Activated CD4-positive, alpha-beta T cell treated with anti-CD3 and anti-CD28 coated beads for 36 hours (primary cell): ENCODE data around the gene GAREM2. TPM values are rescaled to one million over a fixed set of nuclear protein-coding genes. Genes with fewer than 3 reads are reported as not detected.

Source experiments
- ATAC-seq: fragments of 200-7000 bp; cut with Tn5 transposase; one replicate; pipeline ENCODE4 v1.10.0; 2021; ENCODE audit warnings: mild to moderate bottlenecking, moderate library complexity
- CTCF ChIA-PET: fragments of 350-600 bp; sonication (Branson Sonifier 250); formaldehyde crosslinking; loops from one replicate; lab custom pipeline; 2021; ENCODE audit warnings: antibody characterized with exemption; lab: Charles Lee
- POLR2A ChIA-PET: fragments of 350-600 bp; sonication (Branson Sonifier 250); formaldehyde crosslinking; loops from one replicate; lab custom pipeline; 2021; ENCODE audit warnings: antibody characterized with exemption, inconsistent platforms; lab: Charles Lee
- DNase-seq: peaks from one replicate; pipeline ENCODE4 v3.0.0-alpha.2; 2020
- H3K27ac Mint-ChIP-seq: one replicate; pipeline ENCODE4 v1.8.0; 2021; ENCODE audit warnings: mixed read lengths
- H3K27me3 Mint-ChIP-seq: one replicate; pipeline ENCODE4 v1.8.0; 2021; ENCODE audit warnings: mixed read lengths
- H3K36me3 Mint-ChIP-seq: one replicate; pipeline ENCODE4 v1.8.0; 2021; ENCODE audit warnings: low read depth, mixed read lengths
- H3K4me1 Mint-ChIP-seq: one replicate; pipeline ENCODE4 v1.8.0; 2021; ENCODE audit warnings: mixed read lengths
- H3K4me3 Mint-ChIP-seq: one replicate; pipeline ENCODE4 v1.8.0; 2021; ENCODE audit warnings: mild to moderate bottlenecking, moderate library complexity, mixed read lengths
- H3K9me3 Mint-ChIP-seq: one replicate; pipeline ENCODE4 v1.8.0; 2021; ENCODE audit warnings: low read depth, mixed read lengths
- intact Hi-C, 2 experiments: fragments of 100-400 bp; cut with DNase I in 1 of 2; cut with micrococcal nuclease in 1 of 2; formaldehyde crosslinking; loops; one replicate each; pipeline versions ENCODE4 v1.14.2 to v1.15.1; 2022 to 2024; cut with DNase I, micrococcal nuclease
- total RNA-seq, 2 experiments: library from RNA; stranded (reverse); gene quantifications; one replicate each; pipeline ENCODE4 v1.2.3, GENCODE V29; 2021

GAREM2 gene
- total RNA-seq, 2 experiments from 2014 or later: 3.2 to 5.7 TPM

DNA sequence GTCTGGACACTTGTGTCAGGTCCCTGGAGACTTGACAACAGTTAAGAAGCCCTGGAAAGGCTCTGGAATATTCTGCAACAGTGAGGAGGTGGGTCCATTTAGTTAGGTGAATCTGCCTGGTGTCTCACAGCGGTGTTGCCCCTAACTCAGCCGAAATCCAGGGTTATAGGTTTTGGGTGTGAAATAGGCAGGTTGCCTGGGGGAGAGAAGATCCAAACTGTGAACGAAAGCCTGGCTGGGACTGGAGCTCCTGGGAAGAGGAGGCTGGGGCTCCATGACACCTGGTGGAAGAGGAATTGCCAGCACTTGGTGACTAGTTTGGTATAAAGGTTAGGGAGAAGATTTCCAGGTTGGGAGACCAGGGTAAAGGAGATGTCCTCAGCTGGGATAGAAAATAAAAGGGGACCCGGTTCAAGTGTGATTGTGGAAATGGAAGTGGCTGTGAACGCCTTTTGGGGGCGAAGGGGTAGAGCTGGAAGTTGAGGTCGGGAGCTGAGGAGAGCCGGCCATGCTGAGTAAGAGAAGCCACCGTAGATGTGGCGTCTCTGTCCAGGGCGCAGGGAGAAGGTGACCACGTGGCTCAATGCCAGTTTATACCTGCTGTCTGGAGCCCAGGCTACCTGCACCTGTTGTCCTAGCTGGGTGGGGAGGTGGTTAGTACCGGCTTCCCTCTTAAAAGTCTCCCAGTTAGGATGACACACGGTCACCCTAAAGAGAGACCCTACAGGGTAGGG lies 3.0 kb upstream of the GAREM2 start:
- Mint-ChIP-seq H3K27me3 (peaks cover 22% of the 10 kb centered on the region), H3K27ac (no peak overlapping the region), H3K4me3 (no peak overlapping the region), H3K4me1 (peaks cover 5% of the 10 kb centered on the region), H3K9me3 (no peaks in the 10 kb centered on the region), H3K36me3 (peaks cover 2% of the 10 kb centered on the region)
- DNase-seq (no peak), ATAC-seq (no peak)
- intact Hi-C loops: loop anchor here (2.0 to 10.0 kb wide), 4 partner anchors 162 to 299 kb away; partner anchors contain the start of genes ADGRF3 (in 1 of the 2) and SELENOI (in 1 of the 2)
- POLR2A ChIA-PET: no interaction called here
- CTCF ChIA-PET: interaction anchor here (0.6 kb wide), 1 partner anchor 8 kb away, joined by 3 read pairs; no protein-coding TSS in a partner anchor

DNA sequence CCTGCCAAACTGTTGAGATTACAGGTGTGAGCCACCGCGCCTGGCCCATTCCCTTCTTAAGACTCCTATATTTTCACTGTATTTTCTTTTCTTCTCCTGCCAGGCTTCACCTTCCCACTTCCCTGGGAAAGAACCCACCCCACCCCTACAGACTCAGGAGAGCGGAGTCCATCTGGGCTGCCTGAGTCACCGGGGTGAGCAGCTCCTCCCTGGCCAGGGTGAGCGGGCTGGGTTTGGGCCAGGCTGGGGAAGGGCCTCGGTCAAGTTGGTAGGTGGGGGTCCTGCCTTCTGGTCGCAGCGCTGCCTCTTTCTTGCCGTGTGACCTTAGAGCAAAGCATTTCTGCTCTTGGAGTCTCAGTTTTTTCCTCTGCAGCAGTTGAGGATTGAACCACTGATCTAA lies 2.1 kb upstream of the GAREM2 start:
- peaks cover 2% of the 10 kb centered on the region for H3K36me3 Mint-ChIP-seq
- ChIA-PET CTCF (interaction anchor here (0.8 to 4.4 kb wide), 3 partner anchors 15 to 426 kb away, joined by 3 to 19 read pairs (median 3); no protein-coding TSS in a partner anchor), POLR2A (no interaction called here)
- DNase-seq: no peak
- intact Hi-C loops: loop anchor here (1.0 to 10.0 kb wide), 5 partner anchors 160 to 298 kb away; partner anchors contain the start of genes ADGRF3 (in 1 of the 2) and SELENOI (in 1 of the 2)
- peaks cover 5% of the 10 kb centered on the region for H3K4me1 Mint-ChIP-seq
- no peaks in the 10 kb centered on the region for H3K9me3 Mint-ChIP-seq
- H3K4me3 Mint-ChIP-seq: no peak overlapping the region
- no peak for ATAC-seq
- H3K27ac Mint-ChIP-seq: no peak overlapping the region
- H3K27me3 Mint-ChIP-seq: peaks cover 23% of the 10 kb centered on the region

DNA sequence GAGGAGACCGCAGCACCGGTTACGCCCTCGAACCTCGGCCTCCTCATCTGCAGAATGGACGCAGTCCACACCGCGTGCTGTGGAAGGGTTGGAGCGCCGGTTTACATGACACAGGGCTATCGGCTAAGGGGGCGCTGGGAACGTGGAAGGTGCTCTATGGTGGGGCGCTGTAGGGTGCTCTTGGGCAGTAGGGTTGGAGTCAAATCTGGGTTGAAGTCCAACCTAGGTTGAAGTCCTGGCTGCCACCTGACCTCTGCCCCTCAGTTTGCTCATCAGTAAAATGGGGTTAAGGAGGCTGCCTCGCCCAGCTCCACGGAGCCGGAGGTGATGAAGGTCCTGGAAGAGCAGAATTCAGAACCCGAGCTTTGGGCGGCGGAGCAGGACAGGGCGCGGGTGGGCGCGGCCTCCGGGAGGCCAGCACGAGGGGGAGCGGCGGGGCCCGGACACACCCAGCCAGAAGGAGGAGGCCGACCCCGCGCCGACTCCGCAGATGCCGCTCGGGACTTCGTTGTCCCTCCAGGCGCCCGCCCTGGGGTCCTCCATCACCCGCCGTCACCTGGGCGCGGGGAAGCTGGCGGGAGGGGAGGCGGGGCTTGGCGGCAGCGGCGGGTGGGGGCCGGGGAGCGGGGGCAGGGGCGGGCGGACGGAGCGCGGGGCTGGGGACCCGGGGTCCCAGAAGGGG lies 558 bp upstream of the GAREM2 start:
- Mint-ChIP-seq H3K27me3 (peaks cover 26% of the 10 kb centered on the region), H3K36me3 (peaks cover 2% of the 10 kb centered on the region), H3K4me1 (peaks cover 5% of the 10 kb centered on the region), H3K4me3 (peak overlapping the region; percentile 67), H3K9me3 (no peaks in the 10 kb centered on the region), H3K27ac (no peak overlapping the region)
- ATAC-seq (no peak), DNase-seq (no peak)
- ChIA-PET POLR2A (no interaction called here), CTCF (interaction anchor here (0.6 to 4.4 kb wide), 5 partner anchors 13 to 1586 kb away, joined by 3 to 19 read pairs (median 3); no protein-coding TSS in a partner anchor)
- intact Hi-C loops: loop anchor here in 1 of 2 experiments (5.0 to 10.0 kb wide), 3 partner anchors 160 to 292 kb away; partner anchors contain the start of genes ADGRF3 and SELENOI

GRCh38 chr2:26173776-26174482 lies 1.0 kb downstream of the GAREM2 start:
- intact Hi-C loops: loop anchor here in 1 of 2 experiments (5.0 to 10.0 kb wide), 3 partner anchors 158 to 291 kb away; partner anchors contain the start of genes ADGRF3 and SELENOI
- H3K4me1 Mint-ChIP-seq: peaks cover 5% of the 10 kb centered on the region
- no peak for DNase-seq
- peak overlapping the region; percentile 35 for H3K4me3 Mint-ChIP-seq
- ChIA-PET CTCF (interaction anchor here (4.4 kb wide), 1 partner anchor 11 kb away, joined by 19 read pairs; no protein-coding TSS in a partner anchor), POLR2A (no interaction called here)
- H3K27ac Mint-ChIP-seq: no peak overlapping the region
- peaks cover 26% of the 10 kb centered on the region for H3K27me3 Mint-ChIP-seq
- peaks cover 2% of the 10 kb centered on the region for H3K36me3 Mint-ChIP-seq
- ATAC-seq: no peak
- H3K9me3 Mint-ChIP-seq: no peaks in the 10 kb centered on the region

DNA sequence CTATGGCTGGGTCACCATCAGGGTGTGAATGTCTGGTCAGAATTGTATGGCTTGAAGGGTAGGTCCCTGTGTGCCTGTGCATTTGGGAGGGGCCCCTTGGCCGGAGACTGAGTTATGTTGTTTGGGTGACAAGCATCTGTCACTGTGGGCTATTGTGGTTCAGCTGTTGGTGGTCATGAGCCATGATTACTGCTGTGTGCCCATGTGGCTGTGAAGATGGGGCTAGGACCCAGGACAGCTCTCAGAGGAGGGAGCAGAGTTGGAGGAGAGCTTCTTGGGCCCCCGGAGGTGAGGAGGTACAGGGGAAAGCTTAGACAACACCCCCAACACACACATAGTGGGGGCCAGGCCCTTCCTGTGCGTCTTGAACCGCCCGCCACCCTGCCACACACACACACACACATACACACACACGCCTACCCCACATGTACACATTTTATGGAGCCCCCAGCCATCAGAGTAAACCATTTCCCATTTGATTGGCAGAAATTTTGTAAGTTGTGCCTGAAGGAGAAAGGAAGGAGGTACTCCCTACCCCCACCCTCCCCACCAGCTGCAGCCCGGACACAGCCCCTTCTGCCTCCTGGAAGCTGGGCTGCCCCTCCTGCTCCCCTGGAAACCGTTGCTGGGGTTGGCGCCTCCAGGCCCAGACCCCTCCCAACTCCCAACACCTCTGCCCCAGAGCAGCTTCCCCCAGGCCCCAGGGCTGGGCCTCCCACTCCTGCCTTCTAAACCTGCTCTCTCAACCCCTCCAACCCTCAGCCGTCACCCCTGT lies 2.0 kb downstream of the GAREM2 start:
- ATAC-seq (no peak), DNase-seq (peak; percentile 22)
- Mint-ChIP-seq H3K4me3 (peak overlapping the region; percentile 30), H3K36me3 (peaks cover 2% of the 10 kb centered on the region), H3K9me3 (no peaks in the 10 kb centered on the region), H3K27ac (no peak overlapping the region), H3K27me3 (peaks cover 31% of the 10 kb centered on the region), H3K4me1 (peaks cover 9% of the 10 kb centered on the region)
- ChIA-PET CTCF (interaction anchor here (0.6 to 4.4 kb wide), 3 partner anchors 10 to 404 kb away, joined by 3 to 19 read pairs (median 3); no protein-coding TSS in a partner anchor), POLR2A (no interaction called here)
- intact Hi-C loops: loop anchor here in 1 of 2 experiments (5.0 to 10.0 kb wide), 3 partner anchors 157 to 290 kb away; partner anchors contain the start of genes ADGRF3 and SELENOI

- Mint-ChIP-seq H3K4me1 (peaks cover 12% of the 10 kb centered on the region), H3K27ac (no peak overlapping the region), H3K27me3 (peaks cover 37% of the 10 kb centered on the region), H3K4me3 (no peak overlapping the region), H3K36me3 (peaks cover 2% of the 10 kb centered on the region), H3K9me3 (no peaks in the 10 kb centered on the region)
- ATAC-seq: no peak
- CTCF ChIA-PET: interaction anchor here (0.5 to 0.9 kb wide), 7 partner anchors 9 to 403 kb away, joined by 3 to 4 read pairs (median 3); no protein-coding TSS in a partner anchor
- no peak for DNase-seq
- POLR2A ChIA-PET: no interaction called here
- intact Hi-C loops: loop anchor here in 1 of 2 experiments (10.0 kb wide), 1 partner anchor 289 kb away; no protein-coding TSS in a partner anchor
These were observed 2.8 kb downstream of the GAREM2 start for GRCh38 chr2:26175466-26176278.

GRCh38 chr2:26176279-26176615 lies 3.4 kb downstream of the GAREM2 start:
- intact Hi-C loops: loop anchor here in 1 of 2 experiments (10.0 kb wide), 1 partner anchor 289 kb away; no protein-coding TSS in a partner anchor
- H3K36me3 Mint-ChIP-seq: peaks cover 2% of the 10 kb centered on the region
- ChIA-PET POLR2A (no interaction called here), CTCF (interaction anchor here (0.6 to 0.9 kb wide), 3 partner anchors 8 to 238 kb away, joined by 3 to 4 read pairs (median 3); no protein-coding TSS in a partner anchor)
- H3K9me3 Mint-ChIP-seq: no peaks in the 10 kb centered on the region
- no peak overlapping the region for H3K4me3 Mint-ChIP-seq
- ATAC-seq: no peak
- H3K27me3 Mint-ChIP-seq: peaks cover 38% of the 10 kb centered on the region
- DNase-seq: no peak
- peaks cover 12% of the 10 kb centered on the region for H3K4me1 Mint-ChIP-seq
- H3K27ac Mint-ChIP-seq: no peak overlapping the region

DNA sequence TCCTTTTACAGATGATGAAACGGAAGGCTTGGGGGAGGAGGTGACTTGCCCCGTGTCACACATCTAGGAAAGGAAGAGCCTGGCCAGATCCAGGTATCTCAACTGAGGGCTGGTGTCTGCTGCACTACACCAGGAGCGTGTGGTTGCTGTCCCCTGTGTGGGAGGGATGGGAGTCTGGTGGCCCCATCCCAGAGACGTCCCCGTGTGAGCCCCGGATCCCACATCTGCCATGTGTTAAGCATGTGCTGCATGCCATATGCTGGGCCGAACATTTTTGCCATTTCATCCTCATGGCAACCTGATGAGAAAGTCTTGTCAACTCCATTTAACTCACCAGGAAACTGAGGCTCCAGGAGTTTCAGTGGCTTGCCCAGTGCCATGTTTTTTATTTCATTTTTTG lies 4.2 kb downstream of the GAREM2 start:
- Mint-ChIP-seq H3K4me1 (peaks cover 7% of the 10 kb centered on the region), H3K27ac (no peak overlapping the region), H3K27me3 (peaks cover 32% of the 10 kb centered on the region), H3K4me3 (no peak overlapping the region), H3K9me3 (no peaks in the 10 kb centered on the region), H3K36me3 (peaks cover 2% of the 10 kb centered on the region)
- ChIA-PET POLR2A (interaction anchor here (0.6 kb wide), 1 partner anchor 128 kb away, joined by 3 read pairs; no protein-coding TSS in a partner anchor), CTCF (no interaction called here)
- no peak for DNase-seq
- no peak for ATAC-seq
- intact Hi-C loops: loop anchor here in 1 of 2 experiments (10.0 kb wide), 1 partner anchor 288 kb away; no protein-coding TSS in a partner anchor

GRCh38 chr2:26178246-26178645 lies 5.4 kb downstream of the GAREM2 start:
- intact Hi-C loops: loop anchor here in 1 of 2 experiments (10.0 kb wide), 1 partner anchor 287 kb away; no protein-coding TSS in a partner anchor

More at GRCh38 chr2:26178246-26178645, 5.4 kb downstream of the GAREM2 start:
- ChIA-PET CTCF (interaction anchor here (0.6 to 1.1 kb wide), 6 partner anchors 9 to 187 kb away, joined by 3 to 5 read pairs (median 3); no protein-coding TSS in a partner anchor), POLR2A (no interaction called here)
- no peak for DNase-seq
- H3K9me3 Mint-ChIP-seq: no peaks in the 10 kb centered on the region
- ATAC-seq: no peak
- H3K4me3 Mint-ChIP-seq: peak overlapping the region; percentile 43
- no peak overlapping the region for H3K27ac Mint-ChIP-seq
- peaks cover 7% of the 10 kb centered on the region for H3K4me1 Mint-ChIP-seq
- peaks cover 30% of the 10 kb centered on the region for H3K27me3 Mint-ChIP-seq
- H3K36me3 Mint-ChIP-seq: no peaks in the 10 kb centered on the region
